Putamen (tissue), 1 donor: ENCODE data around the gene PDE9A.
"Not testable (repeated sequence)": the region's sequence is repeated elsewhere in the genome, so short reads cannot be mapped to it uniquely, and the experiment has no call there.

Experiments
- DNase-seq: peaks from one replicate; pipeline ENCODE4 v3.0.0-alpha.2; 2016; ENCODE audit warnings: low spot score

Gene PDE9A

DNA sequence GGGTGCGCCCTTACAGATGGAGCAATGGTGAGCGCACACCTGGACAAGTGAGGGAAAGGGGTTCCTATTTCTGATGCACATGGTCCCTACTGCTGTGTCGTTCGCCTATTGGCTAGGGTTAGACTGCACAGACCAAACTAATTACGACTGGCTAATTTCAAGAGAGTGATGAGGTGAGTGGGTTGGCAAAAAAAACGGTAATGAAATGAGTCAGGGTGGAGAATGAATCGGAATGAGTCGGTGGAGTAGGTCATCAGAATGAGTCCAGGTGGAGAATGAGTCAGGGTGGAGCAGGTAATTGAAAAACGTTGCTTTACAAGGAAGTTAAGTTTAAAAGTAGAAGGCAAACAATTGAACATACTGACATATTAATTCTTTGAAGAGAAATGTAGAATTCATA lies 146.1 kb downstream of the PDE9A start:
- no peak for DNase-seq

- DNase-seq = no peak
Measured at GRCh38 chr21:42799948-42800347, 146.5 kb downstream of the PDE9A start.

DNA sequence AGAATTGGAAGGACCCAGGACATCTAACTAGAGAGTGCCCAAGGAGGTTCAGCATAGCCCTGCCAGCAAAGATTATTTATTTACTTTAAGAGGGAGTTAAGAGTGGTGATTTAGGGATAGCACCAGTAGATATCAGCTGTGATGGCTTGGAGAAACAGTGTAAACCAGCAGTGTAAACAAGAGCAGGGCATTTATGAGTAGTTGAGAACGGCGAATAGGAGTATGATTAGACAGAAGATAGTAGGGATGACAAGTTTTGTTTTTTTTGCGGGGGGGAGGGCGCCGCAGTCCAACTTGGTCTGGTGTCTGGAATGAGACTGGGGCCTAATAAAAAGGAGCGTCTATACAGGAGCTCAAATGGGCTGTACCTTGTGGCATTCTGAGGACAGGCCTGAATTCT lies 148.2 kb downstream of the PDE9A start:
- not testable (repeated sequence) for DNase-seq

DNA sequence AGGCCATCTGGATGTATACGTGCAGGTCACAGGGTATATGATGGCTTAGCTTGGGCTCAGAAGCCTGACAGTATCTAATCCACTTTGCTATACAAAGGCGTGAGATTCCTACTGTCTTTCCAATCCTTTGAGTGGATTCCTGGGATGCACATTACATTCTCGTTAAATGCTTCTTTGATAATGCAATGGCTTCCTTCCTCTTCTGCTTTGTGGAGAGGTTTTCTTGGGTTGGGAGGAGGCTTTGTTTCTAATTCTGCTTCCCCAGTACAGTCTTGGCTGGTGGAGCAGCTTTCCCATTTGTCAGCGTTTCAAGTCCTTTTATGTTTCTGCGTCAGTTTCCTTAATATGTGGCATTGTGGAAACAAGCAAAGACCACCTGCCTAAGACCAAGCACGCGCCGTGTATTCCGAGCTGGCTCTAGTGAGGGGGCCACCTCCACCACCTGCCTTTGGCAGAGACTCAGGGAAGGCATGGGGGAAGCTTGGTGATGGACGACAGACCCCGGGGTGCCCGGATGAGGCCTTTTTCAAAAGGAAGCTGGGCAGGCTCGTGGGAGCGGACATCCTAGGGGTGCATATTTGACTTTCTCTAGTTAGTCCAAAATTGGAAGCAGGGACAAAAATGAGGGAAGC lies 153.2 kb downstream of the PDE9A start:
- DNase-seq = peak; percentile 14

- not testable (repeated sequence) for DNase-seq
Measured at GRCh38 chr21:42807293-42807895, 154.0 kb downstream of the PDE9A start.

GRCh38 chr21:42807938-42808613 lies 154.7 kb downstream of the PDE9A start:
- DNase-seq = no peak

- DNase-seq = no peak
Measured at GRCh38 chr21:42809171-42809570, 155.8 kb downstream of the PDE9A start.

DNA sequence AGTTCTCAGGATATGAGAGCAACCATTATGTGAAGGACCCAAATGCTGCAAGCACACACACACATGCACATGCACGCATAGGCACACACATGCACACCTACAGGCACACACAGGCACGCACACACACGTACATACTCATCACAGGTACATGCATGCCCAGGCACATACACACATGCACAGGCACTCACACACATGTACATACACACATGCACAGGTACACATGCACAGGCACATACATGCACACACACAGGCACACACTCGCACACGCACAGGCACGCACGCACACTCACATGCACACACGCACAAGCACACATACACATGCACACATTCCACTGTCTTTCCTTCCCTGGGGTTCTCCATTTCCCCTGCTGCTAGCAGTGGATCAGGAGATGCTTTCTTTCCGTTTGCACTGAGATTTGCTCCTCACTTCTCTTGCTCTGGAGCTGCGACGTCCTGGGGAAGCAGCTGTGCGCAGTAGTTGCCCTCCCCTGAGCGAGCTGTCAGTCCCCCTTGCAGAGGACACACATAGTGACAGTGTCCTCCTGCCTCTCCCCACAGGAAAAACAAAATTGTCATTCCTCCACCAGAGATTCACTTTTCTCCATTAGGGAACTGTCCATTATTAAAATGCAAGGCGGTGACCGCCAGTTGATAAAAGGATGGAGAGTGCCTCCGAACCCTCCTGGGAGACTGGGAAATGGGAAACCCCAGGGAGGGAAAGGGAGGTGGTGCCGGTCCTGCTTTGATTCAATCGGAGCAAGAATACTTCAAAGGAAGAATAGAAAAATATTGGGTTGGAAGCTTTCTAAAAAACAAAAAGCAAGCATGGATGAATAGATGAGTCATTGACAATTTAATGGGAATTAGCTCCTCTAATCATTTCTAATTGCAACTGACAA lies 156.4 kb downstream of the PDE9A start:
- DNase-seq = no peak

DNA sequence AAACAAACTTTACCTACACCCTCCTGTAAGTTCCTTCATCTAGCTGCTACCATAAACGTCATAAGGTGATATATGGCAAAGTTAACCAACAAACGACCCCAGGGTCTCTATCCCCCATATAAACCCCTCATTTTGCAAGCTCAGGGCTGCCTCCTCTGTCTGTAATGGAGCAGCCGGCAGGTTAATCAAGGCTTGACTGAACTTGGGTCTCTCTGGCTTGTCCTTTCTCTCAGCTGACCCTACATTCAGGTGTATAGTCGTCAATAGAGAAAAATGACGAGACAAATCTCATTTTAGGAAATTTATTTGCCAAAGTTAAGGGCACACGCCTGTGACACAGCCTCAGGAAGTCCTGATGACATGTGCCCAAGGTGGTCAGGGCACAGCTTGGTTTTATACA lies 158.5 kb downstream of the PDE9A start:
- no peak for DNase-seq

DNA sequence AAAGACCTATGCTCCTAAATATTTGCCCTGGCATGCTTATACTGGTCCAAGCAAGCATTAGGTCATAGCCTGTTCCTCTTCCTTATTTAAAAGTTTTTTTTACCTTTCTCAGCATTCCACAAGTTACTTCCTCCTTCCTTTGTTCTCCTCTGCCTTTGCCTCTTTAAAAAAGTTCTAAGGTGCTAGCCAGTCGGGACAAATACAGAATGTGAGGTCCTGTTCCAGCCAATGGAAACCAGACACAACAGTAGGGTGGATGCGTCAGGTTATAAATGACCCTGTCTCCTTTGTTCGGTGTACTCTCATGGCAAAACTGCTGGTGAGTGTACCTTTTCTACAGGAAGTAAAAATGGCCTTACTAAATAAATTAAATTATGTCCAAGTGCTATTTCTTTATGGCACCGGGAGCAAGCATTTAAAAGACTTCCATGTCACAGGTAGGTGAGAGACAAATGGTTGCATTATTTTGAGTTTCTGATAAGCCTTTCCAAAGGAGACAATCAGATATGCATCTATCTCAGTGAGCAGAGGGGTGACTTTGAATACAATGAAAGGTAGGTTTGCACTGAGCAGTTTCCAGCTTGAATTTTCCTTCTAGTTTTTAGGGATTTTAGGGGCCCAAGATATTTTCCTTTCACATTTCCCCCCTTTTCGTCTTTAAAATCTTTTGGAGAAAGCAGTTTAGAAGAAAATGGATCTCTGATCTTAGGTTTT lies 159.3 kb downstream of the PDE9A start:
- DNase-seq = not testable (repeated sequence)

GRCh38 chr21:42815217-42815616 lies 161.8 kb downstream of the PDE9A start:
- no peak for DNase-seq

DNA sequence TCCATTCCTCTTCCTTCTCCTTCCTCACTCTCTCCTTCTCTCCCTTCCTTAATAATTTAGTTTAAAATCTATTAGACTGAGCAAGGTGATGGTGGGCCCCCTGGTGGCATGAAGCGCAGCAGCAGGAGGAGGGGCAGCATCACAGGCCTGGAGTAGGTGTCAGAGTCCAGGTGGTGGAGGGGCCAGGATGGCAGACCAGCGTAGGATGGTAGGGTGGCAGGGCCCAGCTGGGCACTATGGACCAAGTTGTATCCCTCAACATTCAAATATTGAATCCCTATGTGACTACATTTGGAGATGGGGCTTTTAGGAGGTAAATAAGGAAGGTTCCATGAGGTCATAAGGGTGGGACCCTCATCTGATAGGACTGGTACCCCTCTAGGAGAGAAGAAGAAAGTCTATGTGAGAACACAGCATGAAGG lies 164.9 kb downstream of the PDE9A start:
- DNase-seq = peak; percentile 13

GRCh38 chr21:42819861-42820615 lies 166.6 kb downstream of the PDE9A start:
- DNase-seq = no peak

- DNase-seq = no peak
Measured at GRCh38 chr21:42820616-42821465, 167.4 kb downstream of the PDE9A start.
